GM18505 (cell line): ENCODE results near the gene MAMLD1.

Experiments used
- ATAC-seq: cut with Tn5 transposase; IDR thresholded peaks from one replicate; pipeline ENCODE4 v1.9.1; 2021; ENCODE audit not compliant: unreplicated experiment
- POLR2A ChIP-seq: IDR thresholded peaks from 4 replicates; pipeline ENCODE4 v1.6.1; 2011; ENCODE audit warnings: borderline replicate concordance; ENCODE audit not compliant: insufficient read depth, insufficient read length; ENCODE audit errors: extremely low read depth

Gene MAMLD1, protein sequence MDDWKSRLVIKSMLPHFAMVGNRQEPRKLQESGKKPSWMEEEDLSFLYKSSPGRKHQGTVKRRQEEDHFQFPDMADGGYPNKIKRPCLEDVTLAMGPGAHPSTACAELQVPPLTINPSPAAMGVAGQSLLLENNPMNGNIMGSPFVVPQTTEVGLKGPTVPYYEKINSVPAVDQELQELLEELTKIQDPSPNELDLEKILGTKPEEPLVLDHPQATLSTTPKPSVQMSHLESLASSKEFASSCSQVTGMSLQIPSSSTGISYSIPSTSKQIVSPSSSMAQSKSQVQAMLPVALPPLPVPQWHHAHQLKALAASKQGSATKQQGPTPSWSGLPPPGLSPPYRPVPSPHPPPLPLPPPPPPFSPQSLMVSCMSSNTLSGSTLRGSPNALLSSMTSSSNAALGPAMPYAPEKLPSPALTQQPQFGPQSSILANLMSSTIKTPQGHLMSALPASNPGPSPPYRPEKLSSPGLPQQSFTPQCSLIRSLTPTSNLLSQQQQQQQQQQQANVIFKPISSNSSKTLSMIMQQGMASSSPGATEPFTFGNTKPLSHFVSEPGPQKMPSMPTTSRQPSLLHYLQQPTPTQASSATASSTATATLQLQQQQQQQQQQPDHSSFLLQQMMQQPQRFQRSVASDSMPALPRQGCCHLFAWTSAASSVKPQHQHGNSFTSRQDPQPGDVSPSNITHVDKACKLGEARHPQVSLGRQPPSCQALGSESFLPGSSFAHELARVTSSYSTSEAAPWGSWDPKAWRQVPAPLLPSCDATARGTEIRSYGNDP

GRCh38 chrX:150362599-150363481 is at the start of gene MAMLD1:
TSS of gene MAMLD1 (plus strand) at chrX:150363317. CDS start at chrX:150445517, 82,200 bp downstream.
- no peak for TF ChIP-seq POLR2A
- no peak for ATAC-seq

DNA sequence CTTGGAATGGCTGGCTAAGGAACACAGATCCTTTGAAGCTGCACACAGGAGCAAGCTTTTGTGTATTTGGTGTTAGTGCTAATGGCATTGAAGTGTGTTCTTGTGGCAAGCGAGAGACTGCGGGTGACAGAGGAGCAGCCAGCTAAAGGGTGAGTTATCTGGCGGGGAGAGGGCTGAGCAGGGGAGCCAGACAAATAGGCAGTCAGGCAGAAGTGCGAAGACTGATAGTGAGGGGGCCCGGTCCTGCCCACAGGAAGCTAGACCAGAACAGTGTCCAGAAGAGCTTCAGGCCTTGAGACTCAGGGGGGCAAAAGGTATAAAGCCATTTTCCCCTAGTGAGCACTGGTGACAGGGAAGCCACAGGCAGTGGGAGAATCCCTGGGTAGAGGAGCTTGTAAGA is 49.6 kb upstream of the MAMLD1 start:
- no peak for TF ChIP-seq POLR2A
- ATAC-seq: no peak

- no peak for TF ChIP-seq POLR2A
- no peak for ATAC-seq
Observed at GRCh38 chrX:150314186-150314585, 48.9 kb upstream of the MAMLD1 start.

GRCh38 chrX:150316564-150316963 is 46.6 kb upstream of the MAMLD1 start:
- TF ChIP-seq POLR2A: no peak
- ATAC-seq: no peak

DNA sequence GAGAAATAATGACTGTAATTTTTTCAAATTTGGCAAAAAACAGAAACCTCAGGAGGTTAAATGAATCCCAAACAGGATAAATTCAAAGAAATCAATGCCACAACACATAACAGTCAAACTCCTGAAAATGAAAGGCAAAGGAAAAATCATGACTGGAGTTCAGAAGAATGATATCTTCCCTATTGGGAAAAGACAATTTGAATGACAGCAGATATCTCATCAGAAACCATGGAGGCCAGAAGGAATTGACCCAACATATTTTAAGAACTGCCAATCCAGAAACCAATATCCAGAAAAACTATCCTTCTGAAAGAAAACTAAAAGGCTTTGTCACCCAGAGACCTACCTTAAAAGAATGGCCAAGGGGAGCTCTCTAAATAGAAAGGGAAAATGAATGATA is 40.1 kb upstream of the MAMLD1 start:
- ATAC-seq: no peak
- no peak for TF ChIP-seq POLR2A

- TF ChIP-seq POLR2A: no peak
- ATAC-seq: no peak
Observed at GRCh38 chrX:150324035-150324728, 38.9 kb upstream of the MAMLD1 start.

GRCh38 chrX:150324919-150325318 is 38.2 kb upstream of the MAMLD1 start:
- no peak for TF ChIP-seq POLR2A
- no peak for ATAC-seq

GRCh38 chrX:150326541-150327247 is 36.4 kb upstream of the MAMLD1 start:
- ATAC-seq: no peak
- no peak for TF ChIP-seq POLR2A

- no peak for TF ChIP-seq POLR2A
- ATAC-seq: no peak
Observed at GRCh38 chrX:150329282-150329681, 33.8 kb upstream of the MAMLD1 start.

DNA sequence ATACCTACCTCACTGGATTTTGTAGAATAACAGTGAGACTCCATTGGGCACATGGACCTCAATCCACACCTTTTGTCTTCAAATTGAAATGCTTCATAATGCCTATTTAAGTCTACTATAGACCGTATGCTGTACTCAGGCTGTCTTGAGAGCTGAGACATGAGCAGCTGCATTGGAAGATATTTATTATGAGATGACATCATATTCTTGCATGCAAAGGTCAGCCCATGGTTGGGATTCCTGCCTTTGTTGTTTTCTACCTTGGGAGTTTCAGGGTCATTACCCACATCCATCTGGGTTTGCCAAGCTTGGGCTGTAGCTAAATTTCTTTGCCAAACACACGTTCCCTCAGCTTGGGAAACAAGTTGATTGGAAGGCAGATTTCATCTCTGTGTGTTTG is 33.2 kb upstream of the MAMLD1 start:
- no peak for TF ChIP-seq POLR2A
- no peak for ATAC-seq

GRCh38 chrX:150332023-150332422 is 31.1 kb upstream of the MAMLD1 start:
- no peak for TF ChIP-seq POLR2A
- no peak for ATAC-seq

- TF ChIP-seq POLR2A: no peak
- ATAC-seq: no peak
Observed at GRCh38 chrX:150334100-150334499, 29.0 kb upstream of the MAMLD1 start.
